Measurements from ENCODE around the gene ACE.
"Not testable (repeated sequence)": the region's sequence is repeated elsewhere in the genome, so short reads cannot be mapped to it uniquely, and the experiment has no call there.

The ACE gene

DNA sequence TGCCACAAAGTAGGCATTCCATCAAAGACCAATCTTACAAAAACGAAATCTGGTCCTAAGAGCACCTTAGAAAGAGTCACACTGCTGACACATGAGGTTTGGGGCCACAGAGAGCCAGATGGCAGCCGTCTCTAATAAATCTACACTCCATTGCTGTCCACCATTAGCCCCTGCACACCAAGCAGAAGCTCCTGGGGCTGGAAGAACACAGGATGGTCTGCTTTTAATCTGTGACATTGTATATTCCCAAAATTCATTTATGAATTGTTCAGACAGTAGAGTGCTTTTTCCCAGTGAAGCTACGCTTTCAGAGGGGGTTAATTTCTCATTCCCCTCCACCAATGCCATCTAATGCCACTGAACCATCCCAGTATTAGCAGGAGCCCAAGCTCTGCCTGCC, 32.4 kb upstream of the ACE start:
- DNase-seq (ENCODE audit: low read depth) = no peak

DNA sequence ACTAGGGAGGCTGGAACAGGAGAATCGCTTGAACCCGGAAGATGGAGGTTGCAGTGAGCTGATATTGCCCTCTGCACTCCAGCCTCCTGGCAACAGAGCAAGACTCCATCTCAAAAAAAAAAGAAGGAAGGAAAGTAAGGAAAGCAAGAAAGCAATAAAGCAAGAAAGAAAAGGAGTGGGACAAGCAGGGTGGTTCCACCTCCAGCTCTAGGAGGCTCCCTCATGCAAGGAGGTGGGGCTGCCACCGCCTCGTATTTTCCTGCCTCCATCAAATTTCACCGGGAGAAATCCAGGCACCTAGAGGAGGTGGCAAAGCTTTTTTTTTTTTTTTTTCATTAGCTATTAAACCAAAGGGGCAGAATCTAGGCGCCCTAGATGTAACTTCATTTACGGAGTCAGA, 31.8 kb upstream of the ACE start:
- no peak for DNase-seq (ENCODE audit: low read depth)

DNA sequence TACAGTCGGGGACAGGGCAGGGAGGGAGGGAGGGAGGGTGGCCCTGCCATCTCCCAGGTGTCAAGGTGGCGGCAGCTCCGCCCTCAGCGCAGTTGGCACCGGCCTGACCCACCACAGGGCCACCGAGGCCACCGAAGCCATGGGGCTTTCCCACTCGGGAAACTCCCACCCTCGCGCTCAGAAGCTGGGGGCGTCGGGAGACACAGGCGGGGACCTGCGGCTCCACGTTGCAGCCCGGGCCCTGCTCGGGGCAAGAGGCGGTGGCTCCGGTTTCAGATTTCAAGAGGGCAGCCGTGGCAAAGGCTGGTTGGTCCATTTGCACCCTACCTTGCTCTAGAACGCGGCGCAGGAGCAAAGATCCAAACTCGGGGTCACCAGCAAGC, 31.3 kb upstream of the ACE start:
- peak; percentile 54 for DNase-seq (ENCODE audit: low read depth)

DNA sequence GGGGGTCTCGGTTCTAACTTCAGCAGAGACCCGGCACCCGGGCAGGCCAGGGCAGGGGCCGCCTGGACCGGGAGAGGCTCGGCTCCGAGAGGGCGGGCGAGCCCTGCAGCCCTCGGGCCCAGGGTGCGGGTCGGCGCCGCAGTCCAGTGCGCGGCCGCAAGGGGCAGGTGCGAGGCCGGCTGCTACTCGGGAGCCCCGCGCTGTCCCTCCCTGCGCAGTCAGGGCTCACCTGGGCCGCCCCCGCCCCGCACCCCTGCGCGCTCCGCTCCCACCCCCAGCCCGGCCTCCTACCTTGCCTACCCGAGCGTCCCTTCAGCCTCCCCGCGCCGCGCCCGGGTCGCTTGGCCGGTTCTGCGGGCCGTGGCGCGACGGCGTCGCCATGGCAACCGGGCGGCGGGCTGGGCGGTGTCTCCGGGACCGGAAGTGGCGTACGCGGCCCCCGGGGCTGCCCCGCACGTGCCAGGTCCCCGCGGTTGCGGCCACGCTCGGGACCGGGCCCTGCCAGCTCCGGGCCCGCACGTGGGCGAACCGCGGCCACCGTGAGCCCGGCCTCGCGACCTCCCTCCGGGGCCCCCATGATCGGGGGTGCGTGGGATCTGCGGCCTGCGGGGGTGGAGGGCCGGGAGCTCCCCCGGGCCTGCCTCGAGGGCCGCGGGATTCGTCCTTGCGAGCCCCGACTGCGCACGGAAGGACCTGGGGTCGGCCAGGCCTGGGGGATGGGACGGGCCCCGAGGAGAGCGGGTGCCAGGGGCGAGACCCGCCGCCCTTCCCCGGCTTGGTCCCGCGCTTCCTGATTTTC, 30.7 kb upstream of the ACE start, which contains the start of gene CYB561:
TSS of gene CYB561 (minus strand) at position 353 of the 799 bp plus-strand sequence. CDS start 8,759 bp downstream, outside the sequence.
- peak; percentile 58 for DNase-seq (ENCODE audit: low read depth)

DNA sequence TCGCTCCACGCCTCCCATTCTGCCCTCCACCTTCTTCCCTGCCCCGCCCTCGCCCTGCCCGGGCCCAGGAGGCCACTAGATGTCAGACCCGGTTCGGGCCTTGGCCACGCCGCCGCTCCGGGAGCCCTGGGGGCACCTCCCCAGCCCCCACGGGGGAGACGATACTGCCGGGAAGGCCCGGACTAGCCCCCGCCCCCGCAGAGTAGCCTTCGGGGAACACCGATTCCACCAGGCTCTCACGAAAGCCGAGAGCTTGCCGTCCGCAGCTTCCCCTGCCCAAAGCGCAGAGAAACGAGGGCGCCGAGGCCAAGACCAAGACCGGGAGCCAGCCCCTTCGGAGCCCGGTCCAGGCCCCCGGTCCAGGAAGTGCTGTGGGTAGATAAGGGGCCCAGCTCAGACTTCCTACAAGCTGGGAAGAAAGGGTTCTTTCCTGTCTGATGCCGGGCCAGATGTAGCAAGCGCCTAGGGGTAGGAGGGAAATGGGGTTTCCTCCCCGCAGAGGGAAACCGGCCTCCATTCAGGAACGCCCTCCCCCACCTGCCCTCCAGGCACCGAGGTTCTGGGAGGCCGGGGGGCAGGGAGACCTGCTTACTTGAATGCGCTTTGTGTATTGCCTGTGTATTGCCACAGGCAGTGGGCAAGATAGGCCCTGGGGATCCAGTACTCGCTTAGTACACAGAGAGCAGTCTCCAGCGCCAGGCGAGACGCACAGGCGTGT, 29.9 kb upstream of the ACE start:
- DNase-seq (ENCODE audit: low read depth) = peak; percentile 19

DNA sequence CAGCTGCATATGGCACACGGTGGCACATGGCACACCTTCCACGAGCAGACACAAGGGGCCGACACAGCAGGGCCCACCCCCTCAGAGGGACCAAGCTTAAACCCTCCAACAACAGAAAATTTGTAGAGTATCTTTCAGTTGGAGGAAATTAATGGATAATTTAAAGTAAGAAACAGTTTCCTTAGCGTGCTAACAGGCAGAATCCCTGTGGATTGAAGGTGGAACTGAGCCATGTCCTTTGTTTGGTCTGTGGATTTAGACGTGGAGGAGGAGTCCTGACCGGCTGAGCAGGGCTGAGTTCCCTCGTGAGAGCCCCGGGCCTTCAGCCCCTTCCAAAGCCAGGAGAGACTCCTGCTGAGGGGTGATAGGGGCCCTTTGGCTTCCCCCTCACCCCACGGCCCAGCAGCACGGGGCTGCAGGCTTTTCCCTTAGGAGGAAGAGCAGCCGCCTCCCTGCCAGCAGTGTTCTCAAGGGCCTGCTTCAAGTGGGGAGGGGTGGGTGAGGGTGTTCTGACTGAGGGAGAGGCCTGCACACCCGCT, 29.3 kb upstream of the ACE start:
- DNase-seq (ENCODE audit: low read depth) = no peak

DNA sequence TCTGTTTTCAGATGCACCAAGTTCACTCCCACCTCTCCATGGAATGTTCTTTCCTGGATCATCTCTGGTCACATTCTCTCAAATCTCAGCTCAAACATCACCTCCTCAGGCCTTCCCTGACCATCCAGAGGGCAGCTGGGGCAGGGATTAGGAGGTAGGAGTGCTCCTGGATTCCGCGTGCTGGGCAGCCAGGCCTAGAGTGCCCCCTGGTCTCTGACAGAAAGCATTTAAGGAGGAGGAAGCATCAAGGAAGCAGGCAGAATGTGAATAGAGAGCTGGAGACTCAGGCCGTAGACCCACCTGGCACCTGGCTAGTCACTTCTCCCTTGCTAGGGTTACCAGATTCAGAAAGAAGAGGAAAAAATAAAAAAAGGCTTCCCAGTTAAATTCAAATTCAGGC, 28.2 kb upstream of the ACE start:
- no peak for DNase-seq (ENCODE audit: low read depth)

DNA sequence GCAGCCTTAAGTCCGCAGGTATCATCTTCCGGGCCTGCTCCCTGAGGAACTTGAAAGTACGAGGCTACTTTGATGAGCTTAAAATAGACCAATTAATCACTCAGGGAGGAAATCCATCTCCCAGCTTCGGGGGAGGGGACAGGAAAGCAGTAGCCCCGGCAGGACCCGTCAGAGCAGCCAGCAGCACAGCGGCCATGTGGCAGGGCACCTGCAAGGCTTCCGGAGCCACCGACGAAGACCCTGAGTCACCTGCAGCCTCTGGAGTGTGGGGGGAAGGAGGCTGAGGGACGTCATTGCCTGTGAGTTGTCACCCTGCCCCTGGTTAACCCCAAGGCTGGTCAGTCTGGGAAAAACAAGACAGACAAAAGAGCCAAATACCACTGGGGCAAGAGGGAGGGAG, 26.3 kb upstream of the ACE start:
- no peak for DNase-seq (ENCODE audit: low read depth)

DNA sequence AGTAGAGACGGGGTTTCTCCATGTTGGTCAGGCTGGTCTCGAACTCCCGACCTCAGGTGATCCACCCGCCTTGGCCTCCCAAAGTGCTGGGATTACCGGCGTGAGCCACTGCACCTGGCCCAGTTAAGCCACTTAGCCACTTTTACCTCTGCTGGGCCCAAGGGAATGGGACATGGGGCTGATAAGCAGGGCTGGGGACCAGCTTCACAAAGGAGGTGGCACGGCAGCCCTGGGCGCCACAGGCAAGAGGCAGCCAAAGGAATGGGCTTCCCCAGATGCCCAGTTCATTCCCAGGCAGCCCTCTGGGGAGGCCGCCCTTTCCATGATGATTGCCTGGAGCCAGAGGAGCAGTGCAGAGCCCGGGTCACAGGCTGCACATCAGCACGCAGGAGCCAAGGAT, 25.7 kb upstream of the ACE start:
- DNase-seq (ENCODE audit: low read depth) = no peak

DNA sequence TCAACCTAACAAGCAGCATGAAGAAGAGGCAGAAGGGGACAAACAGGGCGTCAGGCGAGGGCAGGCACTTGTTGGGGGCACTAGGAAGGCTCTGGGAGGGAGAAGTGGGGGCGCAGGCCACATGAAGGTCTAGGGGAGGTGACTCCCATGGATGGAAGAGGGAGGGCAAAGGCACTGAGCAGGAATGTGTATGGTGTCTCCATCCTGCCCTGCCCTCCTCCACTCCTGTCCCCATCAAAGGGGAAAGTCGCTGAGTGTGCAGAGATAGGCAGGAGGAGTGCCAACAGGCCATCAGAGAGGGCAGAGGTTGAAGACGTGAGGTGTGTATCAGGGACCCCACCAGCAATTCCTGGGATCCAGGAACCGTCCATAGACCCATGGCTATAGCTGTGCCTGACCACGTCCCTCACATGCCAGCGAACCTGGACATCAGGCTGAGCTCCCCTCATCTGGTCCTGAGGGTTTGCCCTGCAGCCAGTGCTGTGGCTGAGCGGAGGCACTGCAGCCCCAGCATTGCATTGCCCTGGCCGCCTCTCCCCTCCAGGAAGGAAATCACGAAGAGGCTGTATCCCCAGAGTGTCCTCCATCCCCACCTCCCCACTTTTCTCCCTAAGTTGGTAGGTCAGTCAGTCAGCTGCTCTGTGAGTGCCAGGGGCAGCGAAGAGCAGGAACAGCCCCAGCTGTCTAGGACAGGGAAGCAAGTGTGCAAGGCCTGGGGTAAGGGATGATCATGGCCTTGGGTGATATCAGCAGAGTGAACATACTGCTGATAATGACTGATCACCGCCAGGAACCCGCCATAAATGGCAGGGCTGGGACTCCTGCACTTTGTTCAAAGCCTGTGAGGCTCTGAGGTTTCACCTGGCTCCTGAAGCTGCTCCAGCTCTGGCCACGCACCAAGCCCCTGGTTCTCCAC, 24.6 kb upstream of the ACE start:
- no peak for DNase-seq (ENCODE audit: low read depth)

DNA sequence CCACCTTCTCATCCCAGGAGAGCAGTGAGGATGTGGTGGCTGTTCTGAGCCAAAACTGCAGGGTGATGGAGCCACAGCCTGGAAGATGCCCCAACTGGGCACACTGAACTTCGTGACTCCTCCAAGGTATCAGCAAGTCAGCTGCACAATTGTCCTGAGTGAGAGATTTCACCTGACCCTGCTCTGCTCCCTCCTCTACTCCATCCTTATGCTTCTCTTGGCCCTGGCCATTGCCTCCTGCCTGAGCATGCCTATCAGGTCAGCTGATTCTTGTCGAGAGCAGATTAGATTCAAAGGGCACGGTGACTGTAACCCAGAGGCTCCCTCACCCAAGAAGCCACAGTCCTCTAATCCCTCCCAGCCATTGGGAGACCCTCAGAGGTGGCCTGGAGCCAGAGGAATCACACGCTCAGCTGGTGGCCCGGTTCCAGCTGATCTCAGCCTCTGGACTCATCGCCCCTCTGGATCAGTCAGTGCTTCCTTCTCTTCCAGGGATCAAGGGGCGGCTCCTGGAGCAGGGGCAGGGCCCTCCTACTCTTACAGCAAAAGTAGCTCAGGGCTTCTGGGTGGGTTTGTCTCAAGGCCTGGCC, 23.8 kb upstream of the ACE start:
- DNase-seq (ENCODE audit: low read depth) = no peak

DNA sequence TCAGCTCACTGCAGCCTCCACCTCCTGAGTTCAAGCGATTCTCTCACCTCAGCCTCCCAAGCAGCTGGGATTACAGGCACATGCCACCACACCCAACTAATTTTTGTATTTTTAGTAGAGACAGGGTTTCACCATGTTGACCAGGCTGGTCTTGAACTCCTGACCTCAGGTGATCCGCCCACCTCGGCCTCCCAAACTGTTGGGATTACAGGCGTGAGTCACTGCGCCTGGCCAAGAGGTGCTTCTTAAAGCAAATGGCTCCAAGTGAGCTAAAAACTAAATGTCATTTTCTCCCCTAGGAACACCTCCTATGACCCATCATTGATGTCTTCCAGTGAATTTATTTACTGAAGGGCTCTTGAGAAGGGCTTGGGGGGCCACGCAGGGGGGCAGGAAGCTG, 22.5 kb upstream of the ACE start:
- DNase-seq (ENCODE audit: low read depth) = not testable (repeated sequence)

DNA sequence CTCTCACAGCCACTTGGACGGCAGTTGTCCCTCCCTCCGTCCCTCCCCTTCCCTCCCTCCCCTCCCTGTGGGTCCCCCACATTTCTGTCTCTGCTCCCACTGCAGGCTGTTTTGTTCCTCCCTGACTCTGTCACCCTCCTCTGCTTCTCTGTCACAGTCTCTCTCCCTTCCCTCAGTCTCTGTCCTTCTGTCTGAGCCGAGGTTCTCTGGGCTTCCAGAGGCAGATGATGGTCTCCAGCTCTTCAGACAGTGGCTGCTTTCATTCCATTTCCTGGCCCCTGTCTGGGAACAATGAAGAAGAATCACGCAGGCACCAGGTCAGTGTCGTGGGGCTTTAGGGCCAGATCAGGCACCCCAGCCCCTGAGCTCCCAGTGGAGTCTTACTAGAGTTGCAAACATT, 21.9 kb upstream of the ACE start:
- DNase-seq (ENCODE audit: low read depth) = no peak

DNA sequence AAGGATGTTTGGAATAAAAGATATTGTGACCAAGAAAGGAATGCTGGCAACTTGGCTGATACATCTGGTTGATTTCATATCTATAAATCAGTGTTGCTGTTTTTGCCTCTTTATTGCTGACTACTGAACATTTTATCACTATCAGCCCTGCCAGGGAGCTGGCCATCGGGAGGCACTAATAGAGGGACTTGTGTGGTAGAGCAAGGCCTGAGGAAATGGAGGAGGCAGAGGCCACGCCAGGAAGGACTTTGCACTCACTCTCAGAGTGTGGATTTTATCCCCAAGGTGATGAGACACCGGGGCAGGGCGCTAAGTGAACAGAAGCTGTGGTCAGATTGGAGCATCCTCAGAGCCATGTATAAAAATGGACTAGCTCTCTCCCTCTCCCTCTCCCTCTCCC, 21.4 kb upstream of the ACE start:
- DNase-seq (ENCODE audit: low read depth) = no peak

DNA sequence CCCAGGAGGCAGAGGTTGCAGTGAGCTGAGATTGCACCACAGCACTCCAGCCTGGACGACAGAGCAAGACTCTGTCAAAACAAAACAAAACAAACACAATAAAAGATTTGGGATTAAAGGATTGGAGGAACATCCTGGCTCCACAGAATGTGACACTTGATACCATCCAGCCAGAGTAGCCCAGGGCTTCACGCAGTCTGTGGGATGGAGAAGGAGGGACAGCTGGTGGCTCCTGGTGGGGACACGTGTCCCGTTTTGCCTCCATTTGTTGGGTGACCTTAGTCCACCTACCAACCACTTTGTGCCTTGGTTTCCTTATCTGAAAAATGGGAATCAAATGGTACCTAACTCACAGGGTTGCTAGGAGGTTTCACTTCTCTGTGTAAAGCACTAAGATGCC, 18.4 kb upstream of the ACE start:
- no peak for DNase-seq (ENCODE audit: low read depth)

DNA sequence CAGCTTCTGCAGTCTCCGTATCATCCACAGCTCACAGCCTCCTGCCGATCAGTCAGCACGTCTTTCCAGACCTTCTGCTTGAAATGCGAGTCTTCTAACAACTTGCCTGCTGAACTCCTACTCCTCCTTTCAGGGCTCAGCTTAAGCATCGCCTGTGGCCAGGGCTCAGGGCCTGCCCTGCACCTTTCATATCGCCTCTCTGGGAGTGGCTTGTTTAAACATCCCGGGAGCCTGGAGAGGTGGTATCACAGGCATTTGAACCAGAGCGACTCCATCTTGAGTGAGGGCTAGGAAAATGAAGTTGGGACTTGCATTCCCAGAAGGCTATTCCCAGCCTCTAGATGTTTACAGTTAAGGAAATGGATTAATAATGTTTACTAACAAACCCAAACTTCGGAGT, 16.8 kb upstream of the ACE start:
- no peak for DNase-seq (ENCODE audit: low read depth)

DNA sequence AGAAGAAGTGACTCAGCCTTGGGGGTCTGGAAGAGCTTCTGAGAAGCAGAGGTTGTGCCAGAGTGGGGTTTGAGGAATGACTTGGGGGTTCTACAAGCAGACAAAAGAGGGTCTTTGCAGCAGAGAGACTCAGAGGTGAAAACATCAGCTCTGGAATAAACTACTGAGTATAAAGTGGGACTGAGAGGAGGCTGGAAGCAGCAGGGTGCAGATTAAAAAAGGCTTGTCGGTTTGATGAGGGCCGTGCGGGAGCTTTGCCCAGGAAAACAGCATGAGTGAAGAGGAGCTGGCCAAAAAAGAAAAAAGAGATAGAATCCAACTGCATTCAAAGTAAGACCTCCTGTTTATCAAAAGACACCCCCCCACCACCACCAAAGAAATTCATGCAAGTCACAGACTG, 13.1 kb upstream of the ACE start:
- no peak for DNase-seq (ENCODE audit: low read depth)

DNA sequence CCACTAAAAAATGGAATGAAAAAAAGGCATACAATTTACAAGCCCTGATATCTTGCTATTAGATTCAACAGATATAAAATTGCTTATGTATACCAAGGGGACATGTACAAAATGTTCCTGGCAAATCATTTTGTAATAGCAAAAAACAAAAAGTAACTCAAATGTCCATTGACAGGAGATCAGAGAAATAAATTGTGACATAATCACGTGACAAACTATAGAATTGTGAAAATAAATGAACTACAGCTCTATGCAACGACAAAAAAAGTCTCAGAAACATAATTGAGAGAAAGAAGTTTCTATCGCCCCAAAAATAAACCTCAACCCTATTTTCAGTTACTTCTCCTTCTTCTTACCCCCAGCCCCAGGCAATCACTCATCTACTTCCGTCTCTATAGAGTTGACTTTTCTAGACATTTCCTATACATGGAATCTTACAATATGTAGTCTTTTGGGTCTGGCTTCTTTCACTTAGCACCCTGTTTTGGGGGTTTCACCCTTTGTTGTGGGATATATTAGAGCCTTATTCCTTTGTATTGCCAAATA, 12.1 kb upstream of the ACE start:
- no peak for DNase-seq (ENCODE audit: low read depth)

DNA sequence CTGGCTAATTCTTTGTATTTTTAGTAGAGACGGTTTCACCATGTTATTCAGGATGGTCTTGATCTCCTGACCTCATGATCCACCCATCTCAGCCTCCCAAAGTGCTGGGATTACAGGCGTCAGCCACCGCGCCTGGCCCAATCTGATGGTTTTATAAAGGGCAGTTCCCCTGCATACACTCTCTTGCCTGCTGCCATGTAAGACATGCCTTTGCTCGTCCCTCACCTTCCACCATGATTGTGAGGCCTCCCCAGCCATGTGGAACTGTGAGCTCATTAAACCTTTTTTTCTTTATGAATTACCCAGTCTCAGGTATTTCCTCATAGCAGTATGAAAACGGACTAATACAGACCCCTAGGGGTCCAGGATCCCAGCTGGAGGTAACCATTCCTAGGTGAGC, 8.8 kb upstream of the ACE start:
- not testable (repeated sequence) for DNase-seq (ENCODE audit: low read depth)

DNA sequence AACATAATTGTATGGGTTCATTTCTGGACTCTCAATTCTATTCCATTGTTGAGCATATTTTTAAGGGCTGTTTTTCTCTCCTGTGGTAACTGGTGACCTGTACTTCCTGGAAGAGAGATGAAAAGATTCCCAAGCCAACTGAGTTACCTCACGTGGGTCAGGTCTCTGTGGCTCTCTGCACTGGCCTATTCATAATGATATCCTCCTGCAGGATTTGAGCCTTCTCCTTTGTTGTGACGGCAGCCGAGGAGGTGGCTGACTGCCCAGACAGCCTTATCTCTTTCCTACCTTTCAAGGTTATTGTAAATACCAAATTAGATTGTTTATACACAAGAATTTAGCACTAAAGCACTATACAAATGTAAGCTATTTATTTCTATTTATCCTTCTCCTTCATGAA, 2.7 kb upstream of the ACE start:
- DNase-seq (ENCODE audit: low read depth) = no peak

DNA sequence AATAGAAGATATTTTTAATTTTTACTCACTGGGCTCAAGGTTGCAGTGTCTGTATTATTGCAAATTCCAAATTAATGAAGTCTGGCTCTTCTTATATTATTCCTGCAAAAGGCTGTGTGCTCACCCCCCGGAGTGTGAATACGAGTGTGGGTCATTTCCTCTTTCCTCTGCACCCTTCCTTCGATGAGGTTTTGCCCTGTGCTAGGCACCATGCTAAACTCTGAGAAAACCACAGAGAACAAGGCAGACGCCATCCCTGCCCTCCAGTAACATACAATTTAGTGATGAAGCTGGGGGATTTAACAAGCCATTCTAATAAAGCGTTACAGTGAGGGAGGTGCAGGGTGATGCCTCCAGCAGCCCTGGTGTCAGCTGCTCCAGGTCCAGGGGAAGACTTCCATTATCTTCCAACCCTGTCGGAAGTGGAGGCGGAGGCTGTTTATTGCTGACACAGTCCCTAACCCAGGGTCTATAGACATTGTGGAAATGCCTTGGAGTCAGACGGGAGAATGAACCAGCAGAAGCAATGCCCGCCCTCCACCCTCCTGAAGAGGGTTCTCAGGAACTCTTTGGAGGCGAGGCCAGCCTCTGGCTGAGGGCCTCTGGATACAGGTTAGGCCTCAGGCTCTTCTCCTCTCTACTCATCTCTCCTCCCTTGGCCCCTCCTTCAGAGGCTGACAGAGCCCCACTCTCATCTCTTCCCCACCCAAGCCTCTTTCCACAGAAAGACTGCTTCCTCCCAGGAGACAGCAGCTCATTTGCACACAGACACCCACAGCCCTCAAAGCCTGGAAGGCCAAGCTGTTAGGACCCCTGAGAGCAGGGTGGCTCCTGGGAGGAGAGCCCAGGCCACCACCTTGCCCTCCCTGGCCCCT, 2.0 kb upstream of the ACE start:
- DNase-seq (ENCODE audit: low read depth) = no peak

Data from stimulated activated CD4-positive, alpha-beta T cell treated with anti-CD3 and anti-CD28 coated beads, Interleukin-2, amount 100 ng/mL, for 4 hours (primary cell).